HCT116 (cell line): ENCODE data around the gene ERC1.

ENCODE experiments used
- CBX3 ChIP-seq: IDR thresholded peaks from 2 replicates; pipeline ENCODE4 v1.6.1; 2012; ENCODE audit warnings: low read depth
- EZH2 ChIP-seq: fragments of 200-600 bp; sonication (generic); IDR thresholded peaks from 2 replicates; pipeline ENCODE4 v1.6.1; 2017; ENCODE audit warnings: antibody characterized with exemption, mixed run types
- EZH2phosphoT487 ChIP-seq: fragments of 200-600 bp; IDR thresholded peaks from 2 replicates; pipeline ENCODE4 v1.6.1; 2018; ENCODE audit warnings: antibody characterized with exemption, borderline replicate concordance
- POLR2A ChIP-seq: IDR thresholded peaks from 2 replicates; pipeline ENCODE4 v1.7.0; 2011; ENCODE audit warnings: borderline replicate concordance; ENCODE audit not compliant: insufficient read depth, insufficient read length; ENCODE audit errors: extremely low read depth
- POLR2AphosphoS5 ChIP-seq: IDR thresholded peaks from 2 replicates; pipeline ENCODE4 v1.6.1; 2011; ENCODE audit warnings: mild to moderate bottlenecking, low read depth, low read length, moderate library complexity
- SIN3A ChIP-seq: IDR thresholded peaks from 2 replicates; pipeline ENCODE4 v1.6.1; 2012; ENCODE audit warnings: low read depth
- TF ChIP-seq, protein P1 (sequence below), 3 experiments: fragments of 200-600 bp in 1 of 3; sonication (generic) in 1 of 3; IDR thresholded peaks in 2 of 3; conservative IDR thresholded peaks in 1 of 3; 2 replicates each; pipeline ENCODE4 v1.5.1; 2012 to 2017; ENCODE audit warnings: low read depth in 2 of 3, low read length in 2 of 3, antibody characterized with exemption in 1 of 3, borderline replicate concordance in 1 of 3, control low read depth in 1 of 3, mild to moderate bottlenecking in 1 of 3, mixed read lengths in 1 of 3, mixed run types in 1 of 3, moderate library complexity in 1 of 3; ENCODE audit not compliant: insufficient read depth in 1 of 3
- TF ChIP-seq, protein P2 (sequence below): IDR thresholded peaks from 2 replicates; pipeline ENCODE4 v1.6.1; 2012; ENCODE audit warnings: low read depth

DNA sequence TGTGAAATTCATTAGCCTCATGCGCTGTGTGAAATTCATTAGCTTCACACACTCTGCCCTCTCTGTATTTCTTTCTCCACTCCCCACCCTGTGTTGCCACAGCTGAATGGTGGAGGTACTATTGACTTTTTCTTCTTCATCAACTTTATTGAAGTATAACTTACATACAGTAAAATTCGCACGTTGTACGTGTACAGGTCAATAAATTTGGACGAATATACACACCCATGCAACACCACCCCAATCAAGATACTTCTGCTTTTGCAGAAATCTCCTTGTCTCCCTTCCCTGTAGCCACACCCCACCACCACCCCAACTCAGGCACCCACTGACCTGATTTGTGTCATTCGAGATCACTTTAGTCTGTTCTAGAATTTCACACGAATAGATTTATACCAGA lies 551.6 kb downstream of the ERC1 start:
- TF ChIP-seq SIN3A (no peak), POLR2A (no peak), EZH2 (no peak), CBX3 (no peak), POLR2AphosphoS5 (no peak), EZH2phosphoT487 (no peak)
- TF ChIP-seq, protein P1, sequence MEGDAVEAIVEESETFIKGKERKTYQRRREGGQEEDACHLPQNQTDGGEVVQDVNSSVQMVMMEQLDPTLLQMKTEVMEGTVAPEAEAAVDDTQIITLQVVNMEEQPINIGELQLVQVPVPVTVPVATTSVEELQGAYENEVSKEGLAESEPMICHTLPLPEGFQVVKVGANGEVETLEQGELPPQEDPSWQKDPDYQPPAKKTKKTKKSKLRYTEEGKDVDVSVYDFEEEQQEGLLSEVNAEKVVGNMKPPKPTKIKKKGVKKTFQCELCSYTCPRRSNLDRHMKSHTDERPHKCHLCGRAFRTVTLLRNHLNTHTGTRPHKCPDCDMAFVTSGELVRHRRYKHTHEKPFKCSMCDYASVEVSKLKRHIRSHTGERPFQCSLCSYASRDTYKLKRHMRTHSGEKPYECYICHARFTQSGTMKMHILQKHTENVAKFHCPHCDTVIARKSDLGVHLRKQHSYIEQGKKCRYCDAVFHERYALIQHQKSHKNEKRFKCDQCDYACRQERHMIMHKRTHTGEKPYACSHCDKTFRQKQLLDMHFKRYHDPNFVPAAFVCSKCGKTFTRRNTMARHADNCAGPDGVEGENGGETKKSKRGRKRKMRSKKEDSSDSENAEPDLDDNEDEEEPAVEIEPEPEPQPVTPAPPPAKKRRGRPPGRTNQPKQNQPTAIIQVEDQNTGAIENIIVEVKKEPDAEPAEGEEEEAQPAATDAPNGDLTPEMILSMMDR (IDR thresholded peaks at IDR 0.05 in 2 of 3, conservative IDR thresholded peaks at IDR 0.05 in 1 of 3; ENCODE audit: borderline replicate concordance in 1 of 3, insufficient read depth in 1 of 3, low read depth in 2 of 3, low read length in 2 of 3): no peak
- TF ChIP-seq, protein P2, sequence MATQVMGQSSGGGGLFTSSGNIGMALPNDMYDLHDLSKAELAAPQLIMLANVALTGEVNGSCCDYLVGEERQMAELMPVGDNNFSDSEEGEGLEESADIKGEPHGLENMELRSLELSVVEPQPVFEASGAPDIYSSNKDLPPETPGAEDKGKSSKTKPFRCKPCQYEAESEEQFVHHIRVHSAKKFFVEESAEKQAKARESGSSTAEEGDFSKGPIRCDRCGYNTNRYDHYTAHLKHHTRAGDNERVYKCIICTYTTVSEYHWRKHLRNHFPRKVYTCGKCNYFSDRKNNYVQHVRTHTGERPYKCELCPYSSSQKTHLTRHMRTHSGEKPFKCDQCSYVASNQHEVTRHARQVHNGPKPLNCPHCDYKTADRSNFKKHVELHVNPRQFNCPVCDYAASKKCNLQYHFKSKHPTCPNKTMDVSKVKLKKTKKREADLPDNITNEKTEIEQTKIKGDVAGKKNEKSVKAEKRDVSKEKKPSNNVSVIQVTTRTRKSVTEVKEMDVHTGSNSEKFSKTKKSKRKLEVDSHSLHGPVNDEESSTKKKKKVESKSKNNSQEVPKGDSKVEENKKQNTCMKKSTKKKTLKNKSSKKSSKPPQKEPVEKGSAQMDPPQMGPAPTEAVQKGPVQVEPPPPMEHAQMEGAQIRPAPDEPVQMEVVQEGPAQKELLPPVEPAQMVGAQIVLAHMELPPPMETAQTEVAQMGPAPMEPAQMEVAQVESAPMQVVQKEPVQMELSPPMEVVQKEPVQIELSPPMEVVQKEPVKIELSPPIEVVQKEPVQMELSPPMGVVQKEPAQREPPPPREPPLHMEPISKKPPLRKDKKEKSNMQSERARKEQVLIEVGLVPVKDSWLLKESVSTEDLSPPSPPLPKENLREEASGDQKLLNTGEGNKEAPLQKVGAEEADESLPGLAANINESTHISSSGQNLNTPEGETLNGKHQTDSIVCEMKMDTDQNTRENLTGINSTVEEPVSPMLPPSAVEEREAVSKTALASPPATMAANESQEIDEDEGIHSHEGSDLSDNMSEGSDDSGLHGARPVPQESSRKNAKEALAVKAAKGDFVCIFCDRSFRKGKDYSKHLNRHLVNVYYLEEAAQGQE: no peak
